HepG2 (cell line): Measurements from ENCODE around the gene FUT3. TPM values are rescaled to one million over a fixed set of nuclear protein-coding genes. Genes with fewer than 3 reads are reported as not detected.

Experiments used
- ATF6 ChIP-seq: sonication (generic); formaldehyde crosslinking; conservative IDR thresholded peaks from 2 replicates; pipeline ENCODE4 v1.4.0; 2020; ENCODE audit warnings: missing genetic modification reagents
- HBP1 ChIP-seq: IDR thresholded peaks from 2 replicates; pipeline ENCODE4 v1.6.1; 2016; ENCODE audit warnings: low read depth, control low read depth
- HOMEZ ChIP-seq: IDR thresholded peaks from 2 replicates; pipeline ENCODE4 v1.6.1; 2016; ENCODE audit warnings: low read depth
- IRF2 ChIP-seq: IDR thresholded peaks from 2 replicates; pipeline ENCODE4 v1.6.1; 2018; ENCODE audit warnings: missing genetic modification reagents, missing compliant biosample characterization
- MATR3 ChIP-seq: sonication (generic); formaldehyde crosslinking; IDR thresholded peaks from 2 replicates; pipeline ENCODE4 v1.4.0; 2020; ENCODE audit warnings: missing genetic modification reagents
- PRDM15 ChIP-seq: sonication (generic); formaldehyde crosslinking; IDR thresholded peaks from 2 replicates; pipeline ENCODE4 v1.4.0; 2020; ENCODE audit warnings: missing genetic modification reagents
- SKIL ChIP-seq: sonication (generic); formaldehyde crosslinking; IDR thresholded peaks from 2 replicates; pipeline ENCODE4 v1.8.0; 2022; ENCODE audit warnings: missing genetic modification reagents, mild to moderate bottlenecking, moderate library complexity, borderline replicate concordance
- THAP9 ChIP-seq: sonication (generic); formaldehyde crosslinking; IDR thresholded peaks from 2 replicates; pipeline ENCODE4; 2020; ENCODE audit warnings: missing genetic modification reagents, mild to moderate bottlenecking, borderline replicate concordance
- TRIM24 ChIP-seq: sonication (generic); formaldehyde crosslinking; IDR thresholded peaks from 2 replicates; pipeline ENCODE4 v1.8.0; 2022; ENCODE audit warnings: mild to moderate bottlenecking, missing genetic modification reagents
- ZBTB46 ChIP-seq: sonication (generic); formaldehyde crosslinking; IDR thresholded peaks from 2 replicates; pipeline ENCODE4 v1.4.0; 2020; ENCODE audit warnings: mild to moderate bottlenecking, missing genetic modification reagents, borderline replicate concordance
- ZKSCAN1 ChIP-seq: fragments of 150-350 bp; IDR thresholded peaks from 2 replicates; pipeline ENCODE4 v1.6.1; 2014; ENCODE audit warnings: low read length
- ZNF33B ChIP-seq: sonication (generic); formaldehyde crosslinking; IDR thresholded peaks from 2 replicates; pipeline ENCODE4 v1.5.1; 2020; ENCODE audit warnings: mild to moderate bottlenecking, missing genetic modification reagents
- polyA plus RNA-seq, 8 experiments: library from polyadenylated mRNA; depleted of rRNA in 3 of 8; stranded (reverse) in 7 of 8; unstranded in 1 of 8; fragments of >200 nt; fragmentation: Illumina TruSeq in 4 of 8; extraction: Trizol in 4 of 8; gene quantifications; 2 replicates each; pipeline versions ENCODE4 v1.2.1 to v1.2.3, GENCODE V29; 2011 to 2016; ENCODE audit warnings: low read depth in 4 of 8, missing spikeins in 1 of 8, mixed read lengths in 1 of 8; ENCODE audit not compliant: insufficient read depth in 1 of 8
- total RNA-seq, 5 experiments: library from RNA; depleted of rRNA; stranded (reverse); fragments of >200 nt; fragmentation: Illumina TruSeq; extraction: Trizol; gene quantifications; 2 replicates each; pipeline ENCODE4 v1.2.3, GENCODE V29; 2016; ENCODE audit warnings: low read depth in 1 of 5

The FUT3 gene
- total and polyA plus RNA-seq, 2 of the 13 experiments (the other 11 are each of a cell fraction or from before 2014, with no cell fraction given): 0.53 to 1.1 TPM

- TF ChIP-seq HBP1 (CRISPR knock-in tag): 0 out of 2 replicates have a peak, but pooled peaks have one; percentile 28
- no peak for TF ChIP-seq MATR3 (CRISPR knock-in tag)
- TF ChIP-seq PRDM15 (CRISPR knock-in tag): no peak
- TF ChIP-seq IRF2 (CRISPR knock-in tag): peak; percentile 51; the same call in 1 of the 2 replicates
- TF ChIP-seq ZKSCAN1: no peak
- TF ChIP-seq HOMEZ (CRISPR knock-in tag): no peak
- no peak for TF ChIP-seq THAP9
- TF ChIP-seq ZBTB46 (CRISPR knock-in tag): no peak
- TF ChIP-seq ATF6 (CRISPR knock-in tag): no peak
- no peak for TF ChIP-seq ZNF33B (CRISPR knock-in tag)
- no peak for TF ChIP-seq TRIM24 (CRISPR knock-in tag)
- TF ChIP-seq SKIL (CRISPR knock-in tag): peak; percentile 82; the same call in 1 of the 2 replicates
Observed at GRCh38 chr19:5880604-5881078, 29.4 kb upstream of the FUT3 start (continued).
